GM18520 (cell line): Measurements from ENCODE around the gene CACNA2D4.
"Not testable (repeated sequence)": the region's sequence is repeated elsewhere in the genome, so short reads cannot be mapped to it uniquely, and the experiment has no call there.

ENCODE experiments used
- ATAC-seq: cut with Tn5 transposase; IDR thresholded peaks from one replicate; pipeline ENCODE4 v1.9.1; 2021; ENCODE audit not compliant: unreplicated experiment

CACNA2D4 gene, protein sequence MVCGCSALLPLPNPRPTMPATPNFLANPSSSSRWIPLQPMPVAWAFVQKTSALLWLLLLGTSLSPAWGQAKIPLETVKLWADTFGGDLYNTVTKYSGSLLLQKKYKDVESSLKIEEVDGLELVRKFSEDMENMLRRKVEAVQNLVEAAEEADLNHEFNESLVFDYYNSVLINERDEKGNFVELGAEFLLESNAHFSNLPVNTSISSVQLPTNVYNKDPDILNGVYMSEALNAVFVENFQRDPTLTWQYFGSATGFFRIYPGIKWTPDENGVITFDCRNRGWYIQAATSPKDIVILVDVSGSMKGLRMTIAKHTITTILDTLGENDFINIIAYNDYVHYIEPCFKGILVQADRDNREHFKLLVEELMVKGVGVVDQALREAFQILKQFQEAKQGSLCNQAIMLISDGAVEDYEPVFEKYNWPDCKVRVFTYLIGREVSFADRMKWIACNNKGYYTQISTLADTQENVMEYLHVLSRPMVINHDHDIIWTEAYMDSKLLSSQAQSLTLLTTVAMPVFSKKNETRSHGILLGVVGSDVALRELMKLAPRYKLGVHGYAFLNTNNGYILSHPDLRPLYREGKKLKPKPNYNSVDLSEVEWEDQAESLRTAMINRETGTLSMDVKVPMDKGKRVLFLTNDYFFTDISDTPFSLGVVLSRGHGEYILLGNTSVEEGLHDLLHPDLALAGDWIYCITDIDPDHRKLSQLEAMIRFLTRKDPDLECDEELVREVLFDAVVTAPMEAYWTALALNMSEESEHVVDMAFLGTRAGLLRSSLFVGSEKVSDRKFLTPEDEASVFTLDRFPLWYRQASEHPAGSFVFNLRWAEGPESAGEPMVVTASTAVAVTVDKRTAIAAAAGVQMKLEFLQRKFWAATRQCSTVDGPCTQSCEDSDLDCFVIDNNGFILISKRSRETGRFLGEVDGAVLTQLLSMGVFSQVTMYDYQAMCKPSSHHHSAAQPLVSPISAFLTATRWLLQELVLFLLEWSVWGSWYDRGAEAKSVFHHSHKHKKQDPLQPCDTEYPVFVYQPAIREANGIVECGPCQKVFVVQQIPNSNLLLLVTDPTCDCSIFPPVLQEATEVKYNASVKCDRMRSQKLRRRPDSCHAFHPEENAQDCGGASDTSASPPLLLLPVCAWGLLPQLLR

DNA sequence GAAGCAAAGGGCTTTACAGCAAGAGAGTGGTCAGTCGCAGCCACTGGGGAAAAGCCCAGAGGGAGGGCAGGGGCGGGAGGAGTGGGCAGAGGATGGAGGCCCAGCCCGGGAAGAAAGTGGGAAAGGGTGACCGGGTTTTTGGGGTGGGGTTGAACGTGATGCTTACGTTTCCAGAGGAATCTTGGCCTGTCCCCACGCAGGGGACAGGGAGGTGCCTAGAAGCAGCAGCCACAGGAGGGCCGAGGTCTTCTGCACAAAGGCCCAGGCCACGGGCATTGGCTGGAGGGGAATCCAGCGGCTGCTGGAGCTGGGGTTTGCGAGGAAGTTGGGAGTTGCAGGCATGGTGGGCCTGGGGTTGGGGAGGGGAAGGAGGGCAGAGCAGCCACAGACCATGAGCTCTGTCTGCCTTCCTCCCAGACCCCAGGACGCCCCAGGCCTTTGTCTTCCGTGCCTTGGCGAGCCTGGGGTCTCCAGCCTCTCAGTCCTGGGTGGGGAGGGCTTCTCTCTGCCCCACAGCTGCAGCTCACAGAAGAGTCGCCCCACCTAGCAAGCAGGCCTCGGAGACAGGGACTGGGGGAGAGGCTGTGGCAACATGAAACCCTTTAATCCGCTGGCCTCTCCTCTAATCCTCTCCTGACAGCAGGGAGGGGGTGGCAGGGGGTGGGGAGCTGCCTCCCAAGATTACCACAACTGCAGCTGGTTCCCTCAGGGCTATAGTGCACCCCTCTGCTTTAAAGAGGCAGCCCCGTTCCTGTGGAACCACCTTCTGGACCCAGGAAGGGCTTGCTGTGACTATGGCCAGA, at the start of gene CACNA2D4:
Gene CACNA2D4 (minus strand): TSS at position 572 of the 803 bp plus-strand sequence. CDS start 179 bp downstream, at position 393.
- ATAC-seq: no peak

- ATAC-seq: no peak
Observed at GRCh38 chr12:1966561-1967226, 48.2 kb upstream of the CACNA2D4 start.

DNA sequence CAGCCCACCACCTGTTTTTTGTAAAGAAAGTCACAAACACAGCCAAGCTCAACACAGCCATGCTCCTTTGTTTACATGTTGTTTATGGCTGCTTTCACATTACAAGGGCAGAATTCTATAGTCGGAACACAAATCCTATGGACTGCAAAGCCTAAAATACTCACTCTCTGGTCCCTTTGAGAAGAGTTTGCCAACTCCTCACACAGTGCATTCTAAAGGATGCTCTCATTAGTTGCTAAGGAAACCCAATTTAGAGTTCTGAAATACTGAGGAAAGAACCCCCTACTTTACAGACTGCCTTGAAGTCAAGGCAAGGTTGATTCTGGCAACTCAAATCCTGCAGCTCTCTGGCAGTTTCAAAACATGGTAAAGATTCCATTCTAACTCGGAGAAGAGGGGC, 47.5 kb upstream of the CACNA2D4 start:
- ATAC-seq: no peak

DNA sequence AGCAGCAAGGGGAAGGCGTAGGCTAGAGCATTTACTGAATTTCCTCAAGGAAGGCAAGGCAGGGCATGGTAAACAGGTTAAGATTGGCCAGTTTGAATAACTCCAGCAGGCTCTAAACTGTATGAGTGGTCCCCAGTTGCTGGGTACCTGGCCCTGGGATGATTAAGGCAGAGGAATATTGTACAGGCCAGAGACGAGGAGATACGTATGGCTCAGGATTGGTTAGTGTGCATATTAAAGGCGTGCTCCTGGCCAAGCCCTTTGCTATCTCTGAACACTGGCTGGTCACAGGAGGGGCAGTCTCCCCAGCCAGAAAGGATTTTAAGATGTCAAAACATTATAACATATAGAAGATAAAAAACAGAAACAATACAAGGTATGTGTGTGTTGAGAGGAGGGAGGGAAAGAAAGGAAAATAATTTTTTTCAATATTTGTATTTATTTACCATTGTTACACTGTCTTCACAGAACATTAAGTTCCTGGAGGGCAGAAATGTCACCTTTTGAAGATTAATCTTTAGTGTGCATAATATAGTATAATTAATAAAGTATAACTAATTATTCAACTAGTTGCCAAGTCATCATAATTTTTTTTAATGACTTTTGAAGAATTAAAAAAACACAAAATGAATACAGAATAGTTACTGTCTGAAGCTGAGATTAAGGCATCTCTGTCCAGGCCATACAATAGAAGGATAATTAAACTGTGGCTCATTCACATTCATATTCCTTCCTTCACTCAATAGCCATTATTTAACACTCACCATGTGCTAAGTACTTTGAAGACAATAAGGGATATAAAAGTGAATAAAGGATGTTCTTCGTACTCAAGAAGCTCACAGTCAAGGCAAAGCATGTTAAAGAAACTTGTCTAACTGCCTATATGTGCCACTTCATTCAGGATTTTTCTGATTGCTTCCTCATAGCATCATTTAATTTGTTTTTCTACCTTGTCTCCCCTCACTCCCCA, 43.9 kb upstream of the CACNA2D4 start:
- ATAC-seq: no peak

- ATAC-seq: no peak
Observed at GRCh38 chr12:1956716-1957115, 38.3 kb upstream of the CACNA2D4 start.

DNA sequence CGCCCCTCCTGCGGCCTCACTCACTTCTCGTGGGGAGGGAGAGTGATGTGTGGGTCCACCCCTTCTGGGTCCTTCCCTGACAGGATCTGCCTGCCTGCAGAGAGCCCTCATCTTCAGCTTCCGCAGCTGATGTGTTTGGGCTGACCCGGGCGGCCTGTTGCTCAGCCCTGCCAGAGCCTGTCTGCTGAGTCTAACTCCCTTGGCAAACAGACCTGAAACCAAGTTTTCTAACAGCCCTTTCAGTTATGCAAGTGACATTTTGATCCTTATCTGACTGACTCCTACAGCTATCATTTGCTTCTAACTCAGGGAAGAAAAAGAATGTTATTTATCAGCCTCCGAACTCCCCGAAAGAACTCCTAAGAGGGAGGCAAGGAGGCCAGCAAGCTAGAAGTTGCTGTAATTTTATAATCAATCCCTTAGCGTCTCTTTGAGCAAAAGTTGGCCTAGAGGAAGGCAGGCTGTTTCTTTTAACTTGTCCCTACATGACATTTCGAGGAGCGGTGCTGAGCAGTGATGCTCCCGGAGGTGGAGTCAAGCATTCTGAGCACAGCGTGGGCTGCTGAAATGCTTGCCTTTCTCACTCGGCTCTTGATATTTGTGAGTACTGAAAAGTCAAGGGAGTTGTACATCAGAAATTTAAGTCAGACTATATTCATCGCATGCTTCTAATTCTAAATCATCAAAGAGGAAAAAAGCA, 31.5 kb upstream of the CACNA2D4 start:
- ATAC-seq: no peak

DNA sequence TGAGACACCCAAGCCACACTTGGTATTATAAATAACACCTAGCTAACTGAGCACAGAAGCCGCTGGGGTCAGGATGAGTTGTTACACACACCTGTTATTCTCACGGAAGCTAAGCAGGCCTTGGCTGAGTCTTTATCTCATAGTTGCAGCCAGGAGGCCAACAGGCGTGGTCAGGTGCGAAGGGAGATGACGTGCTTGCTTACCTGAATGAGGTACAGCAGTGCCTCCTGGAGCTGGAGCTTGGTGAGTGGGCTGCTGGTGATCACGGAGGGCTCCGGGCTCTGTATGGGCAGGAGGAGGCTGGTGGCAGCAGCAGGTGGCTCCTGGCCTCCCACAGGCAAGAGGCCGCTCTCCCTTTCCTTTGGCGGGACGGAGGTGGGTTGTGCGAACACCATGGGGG, 30.4 kb upstream of the CACNA2D4 start:
- ATAC-seq: no peak

DNA sequence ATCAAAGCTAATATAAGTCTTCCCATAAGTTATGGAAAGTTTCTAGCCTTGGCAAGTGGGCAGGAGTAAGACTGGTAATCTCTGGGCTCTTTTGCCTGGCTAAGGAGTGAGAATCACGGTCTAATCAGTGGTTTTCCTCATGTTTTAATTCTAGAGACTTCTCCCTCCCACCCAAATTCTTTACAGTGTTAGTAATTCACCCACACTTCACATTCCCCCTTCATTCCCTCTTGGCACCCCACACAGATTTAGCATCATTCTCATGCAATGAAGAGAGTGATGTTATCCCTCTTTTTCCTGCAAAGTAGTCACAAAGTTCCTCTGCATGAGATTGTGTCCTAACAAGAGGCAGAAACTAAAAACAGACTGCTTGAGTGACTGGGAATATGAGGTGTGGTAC, 28.6 kb upstream of the CACNA2D4 start:
- no peak for ATAC-seq

- no peak for ATAC-seq
Observed at GRCh38 chr12:1946296-1946695, 27.8 kb upstream of the CACNA2D4 start.

DNA sequence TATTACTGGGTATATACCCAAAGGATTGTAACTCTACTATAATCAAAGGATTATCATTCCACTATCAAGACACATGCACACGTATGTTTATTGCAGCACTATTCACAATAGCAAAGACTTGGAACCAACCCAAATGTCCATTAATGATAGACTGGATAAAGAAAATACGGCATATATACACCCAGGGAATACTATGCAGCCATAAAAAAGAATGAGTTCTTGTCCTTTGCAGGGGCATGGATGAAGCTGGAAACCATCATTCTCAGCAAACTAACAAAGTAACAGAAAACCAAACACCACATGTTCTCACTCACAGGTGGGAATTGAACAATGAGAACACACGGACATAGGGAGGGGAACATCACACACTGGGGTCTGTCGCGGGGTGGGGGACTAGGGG, 27.1 kb upstream of the CACNA2D4 start:
- ATAC-seq: not testable (repeated sequence)

DNA sequence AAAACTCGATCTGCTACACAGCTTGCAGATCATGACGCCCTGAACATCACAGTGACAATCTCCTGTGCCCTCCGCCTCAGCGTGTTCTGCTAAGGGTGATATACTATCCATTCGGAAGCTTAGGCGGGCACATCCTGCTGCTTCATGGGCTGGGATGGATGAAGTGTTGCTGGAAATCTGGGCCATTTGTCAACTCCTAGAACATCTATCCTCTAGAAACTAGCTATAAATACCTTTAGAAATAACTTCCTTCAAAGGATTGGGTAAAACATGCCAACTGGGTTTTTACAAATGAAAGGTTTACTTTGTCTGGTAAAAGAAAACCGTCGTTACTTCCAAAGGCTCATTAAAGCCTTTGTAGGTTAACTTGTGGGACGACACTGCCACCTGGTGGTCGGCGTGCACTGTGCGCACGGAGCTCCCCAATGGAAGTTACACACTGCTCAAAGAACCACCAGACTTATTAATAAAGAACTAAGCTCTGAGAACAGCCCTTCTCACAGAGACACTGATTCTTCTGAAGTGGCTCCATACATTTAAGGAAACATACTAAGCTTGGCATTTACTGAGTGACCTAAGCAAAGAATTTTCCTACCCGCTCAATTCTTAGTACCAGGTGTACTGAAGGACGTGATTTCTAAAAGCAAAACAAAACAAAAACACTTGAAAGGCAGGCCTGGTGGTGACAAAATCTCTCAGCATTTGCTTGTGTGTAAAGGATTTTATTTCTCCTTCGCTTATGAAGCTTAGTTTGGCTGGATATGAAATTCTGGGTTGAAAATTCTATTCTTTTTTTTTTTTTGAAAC, 21.6 kb upstream of the CACNA2D4 start:
- peak; percentile 60 for ATAC-seq

DNA sequence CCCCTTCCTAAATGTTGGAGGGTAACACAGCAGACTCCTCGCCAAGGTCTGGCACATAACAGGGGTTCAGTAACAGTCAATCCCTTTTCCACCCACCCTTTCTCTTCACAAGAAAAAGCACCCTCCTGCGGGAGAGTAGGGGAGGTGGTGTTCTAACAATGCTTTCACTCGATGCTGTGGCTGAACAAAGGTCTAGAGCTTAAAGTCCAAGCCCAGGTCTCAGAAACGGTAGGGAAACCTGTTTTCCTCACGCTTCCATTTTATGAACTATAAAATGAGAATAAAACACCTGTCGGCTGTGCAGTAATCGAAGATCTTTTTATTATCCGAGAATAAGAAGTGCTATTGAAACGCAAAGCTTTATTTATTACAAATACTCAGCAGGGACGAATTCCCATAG, 20.9 kb upstream of the CACNA2D4 start:
- no peak for ATAC-seq

- no peak for ATAC-seq
Observed at GRCh38 chr12:1937481-1938224, 19.2 kb upstream of the CACNA2D4 start.

DNA sequence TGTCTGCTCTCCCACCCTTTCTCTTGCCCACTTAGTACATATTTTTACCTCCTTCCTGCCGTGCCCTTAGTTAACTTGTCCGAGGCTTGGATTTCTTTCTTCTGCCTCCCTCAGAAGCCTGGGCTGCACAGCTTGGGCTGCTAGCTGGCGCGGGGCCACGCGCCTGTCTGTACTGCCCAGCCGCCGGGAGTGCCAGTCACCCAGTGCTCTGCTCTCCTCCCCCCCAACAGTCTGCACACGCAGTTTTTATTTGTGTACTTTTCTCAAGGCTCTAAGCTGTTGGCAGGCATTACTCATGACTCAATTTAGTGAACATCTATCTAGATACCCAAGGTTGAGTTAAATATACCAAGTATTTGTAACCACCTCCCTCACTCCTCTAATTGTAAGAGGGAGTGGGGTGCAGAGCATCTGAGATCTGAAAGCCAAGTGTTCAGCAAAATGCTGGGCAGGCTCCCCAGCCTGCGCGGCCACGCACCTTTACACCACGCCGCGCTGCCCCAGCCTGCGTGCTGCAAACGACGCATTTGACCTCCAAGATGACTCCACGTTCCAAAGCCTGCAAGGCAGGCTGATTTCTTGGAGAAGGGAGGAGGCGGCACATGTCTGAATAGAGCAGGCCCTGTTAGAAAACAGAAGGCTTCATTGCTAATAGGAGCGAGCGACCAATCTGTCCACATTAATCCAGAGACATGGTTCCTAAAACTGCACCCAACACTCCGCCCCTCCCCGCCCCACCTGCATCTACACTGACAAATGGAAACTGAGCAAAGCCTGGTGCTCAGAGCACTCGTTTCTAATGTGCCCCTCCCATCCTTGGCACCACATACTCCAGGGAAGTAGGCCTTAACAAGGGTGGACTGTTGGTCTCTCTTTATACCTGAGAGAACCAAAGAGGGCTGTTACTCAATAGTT, 18.2 kb upstream of the CACNA2D4 start:
- ATAC-seq: no peak

- no peak for ATAC-seq
Observed at GRCh38 chr12:1935700-1936378, 17.4 kb upstream of the CACNA2D4 start.
